SIG-M5 treated with dmso at 0.1 percent for 504 hours (cell line): ENCODE measurements around the gene PPP1R7.

Experiments
- DNase-seq: peaks from one replicate; lab custom pipeline; 2025; ENCODE audit not compliant: unreplicated experiment; lab: John Stamatoyannopoulos, UW

Gene PPP1R7

GRCh38 chr2:241228081-241228859, 78.0 kb downstream of the PPP1R7 start:
- no peak for DNase-seq

- DNase-seq: no peak
Measured at GRCh38 chr2:241228860-241229516, 78.7 kb downstream of the PPP1R7 start.

GRCh38 chr2:241229563-241230401, 79.5 kb downstream of the PPP1R7 start:
- no peak for DNase-seq

- DNase-seq: no peak
Measured at GRCh38 chr2:241230435-241230834, 80.2 kb downstream of the PPP1R7 start.

DNA sequence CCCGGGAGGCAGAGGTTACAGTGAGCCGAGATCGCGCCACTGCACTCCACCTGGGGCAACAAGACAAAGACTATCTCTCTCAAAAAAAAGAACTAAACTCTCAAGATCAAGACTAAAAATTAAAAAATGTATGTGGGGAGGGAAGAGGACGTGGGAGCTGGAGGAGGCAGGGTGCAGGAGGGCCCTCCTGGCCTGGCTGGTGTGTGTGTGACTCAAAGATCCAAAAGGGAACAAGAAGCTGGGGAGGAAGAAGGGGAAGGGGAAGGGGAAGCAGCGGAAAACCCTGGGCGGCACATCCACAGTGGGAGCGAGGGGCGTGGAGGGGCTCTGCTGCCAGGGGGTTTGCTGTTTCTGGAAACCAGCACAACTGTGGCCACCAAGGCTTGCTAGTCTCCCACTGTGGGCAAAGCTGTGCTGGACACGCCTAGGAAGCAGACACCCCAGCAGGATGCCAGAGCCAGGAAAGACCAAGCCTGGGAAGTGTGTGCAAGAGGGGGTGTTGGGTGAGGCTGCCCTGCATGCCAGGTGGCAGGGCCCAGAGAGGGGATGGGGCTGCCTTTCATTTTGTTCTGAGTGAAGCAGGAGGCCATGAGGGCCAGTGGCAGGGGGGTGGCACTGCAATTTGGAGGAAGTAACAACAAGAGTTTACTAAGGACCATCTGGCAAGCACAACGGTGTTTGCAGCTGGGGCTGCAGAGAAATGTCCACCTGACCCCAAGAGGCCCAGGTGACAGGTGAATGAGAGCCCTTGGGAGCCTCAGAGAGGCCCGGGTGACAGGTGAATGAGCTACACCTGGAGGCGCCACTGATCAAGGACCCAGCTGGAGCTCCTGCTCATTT, 82.7 kb downstream of the PPP1R7 start:
- DNase-seq: no peak
